Stimulated activated naive B cell treated with anti-CD40 and anti-IgM and Interleukin-4, amounts not matched to agents 10 μg/mL and 1 μg/mL and 100 μg/mL, for 72 hours (primary cell): ENCODE results near the gene PAGE3.

Experiments
- ATAC-seq, 2 donors: fragments of 150-1000 bp; cut with Tn5 transposase; replicated peaks; 2 replicates each; pipeline ENCODE4 v1.10.0; 2021; ENCODE audit warnings: moderate library complexity in 1 of 2
- DNase-seq: peaks from one replicate; pipeline ENCODE4 v3.0.0; 2021
- H3K27ac Mint-ChIP-seq: one replicate; pipeline ENCODE4 v1.8.0; 2022; ENCODE audit warnings: mild to moderate bottlenecking, mixed read lengths
- H3K27me3 Mint-ChIP-seq, 2 donors: one replicate each; pipeline ENCODE4 v1.8.0; 2022; ENCODE audit warnings: mixed read lengths in 2 of 2
- H3K36me3 Mint-ChIP-seq, 2 donors: one replicate each; pipeline ENCODE4 v1.8.0; 2022; ENCODE audit warnings: mixed read lengths in 2 of 2, mild to moderate bottlenecking in 1 of 2
- H3K4me1 Mint-ChIP-seq, 2 donors: one replicate each; pipeline ENCODE4 v1.8.0; 2022; ENCODE audit warnings: mixed read lengths in 2 of 2, mild to moderate bottlenecking in 1 of 2
- H3K4me3 Mint-ChIP-seq, 2 donors: one replicate each; pipeline ENCODE4 v1.8.0; 2022; ENCODE audit warnings: mild to moderate bottlenecking in 2 of 2, mixed read lengths in 2 of 2, moderate library complexity in 1 of 2
- H3K9me3 Mint-ChIP-seq, 2 donors: one replicate each; pipeline ENCODE4 v1.8.0; 2022; ENCODE audit warnings: mixed read lengths in 2 of 2, mild to moderate bottlenecking in 1 of 2

PAGE3 gene

GRCh38 chrX:55264816-55265215 is at the start of gene PAGE3:
TSS of gene PAGE3 (minus strand) at chrX:55264916. CDS start at chrX:55263903, 1,013 bp downstream.
- no peaks in the 10 kb centered on the region for H3K9me3 Mint-ChIP-seq
- no peaks in the 10 kb centered on the region for H3K36me3 Mint-ChIP-seq
- DNase-seq (no peak), ATAC-seq (no peak)
- no peak within 1 kb of the TSS for H3K27ac Mint-ChIP-seq
- peaks cover 0 to 5% of the 10 kb centered on the region in 2 donors for H3K27me3 Mint-ChIP-seq
- H3K4me3 Mint-ChIP-seq: no peak within 1 kb of the TSS
- H3K4me1 Mint-ChIP-seq: no peaks in the 10 kb centered on the region

- H3K4me1 Mint-ChIP-seq: no peaks in the 10 kb centered on the region
- H3K36me3 Mint-ChIP-seq: no peaks in the 10 kb centered on the region
- H3K27me3 Mint-ChIP-seq: peaks cover 0 to 9% of the 10 kb centered on the region in 2 donors
- ATAC-seq: no peak
- DNase-seq: no peak
- no peak overlapping the region for H3K4me3 Mint-ChIP-seq
- H3K27ac Mint-ChIP-seq: no peak overlapping the region
- H3K9me3 Mint-ChIP-seq: no peaks in the 10 kb centered on the region
Measured at GRCh38 chrX:55312655-55313054, 47.9 kb upstream of the PAGE3 start.

- no peak overlapping the region for H3K27ac Mint-ChIP-seq
- peaks cover 0 to 5% of the 10 kb centered on the region in 2 donors for H3K9me3 Mint-ChIP-seq
- no peak for ATAC-seq
- no peak for DNase-seq
- H3K27me3 Mint-ChIP-seq: no peaks in the 10 kb centered on the region
- H3K4me3 Mint-ChIP-seq: no peak overlapping the region
- H3K4me1 Mint-ChIP-seq: no peaks in the 10 kb centered on the region
- H3K36me3 Mint-ChIP-seq: no peaks in the 10 kb centered on the region
Measured at GRCh38 chrX:55290963-55291362, 26.2 kb upstream of the PAGE3 start.

DNA sequence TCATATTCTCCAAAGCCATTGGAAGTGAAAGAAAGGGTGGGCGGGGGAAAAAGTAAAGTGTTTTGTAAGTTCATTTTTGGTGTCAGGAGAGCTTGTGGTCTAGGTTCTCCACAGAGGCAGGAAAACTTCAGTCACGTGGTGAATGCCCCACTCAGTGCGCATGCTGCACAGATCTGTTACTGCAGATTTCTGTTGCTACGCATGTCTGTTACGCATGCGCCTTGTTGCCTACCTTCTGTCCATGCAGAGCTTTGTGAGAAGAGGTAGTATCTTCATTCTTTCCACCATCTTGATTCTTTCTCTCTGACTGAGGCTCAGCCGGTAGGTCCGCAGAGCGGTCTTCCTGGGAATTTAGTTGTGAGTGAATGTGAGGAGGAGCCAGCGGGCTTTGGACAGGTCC is 15.1 kb upstream of the PAGE3 start:
- Mint-ChIP-seq H3K27me3 (no peaks in the 10 kb centered on the region), H3K4me3 (no peak overlapping the region), H3K36me3 (no peaks in the 10 kb centered on the region), H3K27ac (no peak overlapping the region), H3K9me3 (peaks cover 0 to 5% of the 10 kb centered on the region in 2 donors), H3K4me1 (no peaks in the 10 kb centered on the region)
- DNase-seq: no peak
- no peak for ATAC-seq

- H3K27me3 Mint-ChIP-seq: peaks cover 0 to 5% of the 10 kb centered on the region in 2 donors
- H3K27ac Mint-ChIP-seq: no peak overlapping the region
- ATAC-seq: no peak
- H3K4me3 Mint-ChIP-seq: no peak overlapping the region
- no peaks in the 10 kb centered on the region for H3K36me3 Mint-ChIP-seq
- no peaks in the 10 kb centered on the region for H3K9me3 Mint-ChIP-seq
- no peaks in the 10 kb centered on the region for H3K4me1 Mint-ChIP-seq
- DNase-seq: no peak
Measured at GRCh38 chrX:55260806-55261205, 3.9 kb downstream of the PAGE3 start.

DNA sequence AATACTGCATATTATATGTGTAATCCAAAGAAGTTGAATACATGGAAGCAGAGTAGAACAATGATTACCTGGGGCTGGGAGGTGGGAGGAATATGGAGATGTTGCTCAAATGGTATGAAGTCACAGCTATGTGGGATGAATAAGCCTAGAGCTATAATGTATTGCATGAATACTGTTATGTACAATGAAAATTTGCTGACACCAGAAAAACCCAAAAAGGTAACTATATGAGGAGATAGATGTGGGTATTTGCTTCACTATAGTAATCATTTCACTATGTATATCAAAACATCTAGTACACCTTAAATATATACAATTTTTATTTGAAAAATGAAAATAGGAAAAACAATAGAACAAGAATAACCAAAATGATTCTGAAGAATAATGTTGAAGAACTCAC is 11.2 kb downstream of the PAGE3 start:
- Mint-ChIP-seq H3K27ac (no peak overlapping the region), H3K4me1 (no peaks in the 10 kb centered on the region), H3K4me3 (no peak overlapping the region), H3K9me3 (peaks cover 2% of the 10 kb centered on the region in 2 donors), H3K27me3 (peaks cover 0 to 9% of the 10 kb centered on the region in 2 donors), H3K36me3 (no peaks in the 10 kb centered on the region)
- DNase-seq: no peak
- ATAC-seq: no peak

GRCh38 chrX:55240788-55241340 is 23.9 kb downstream of the PAGE3 start:
- DNase-seq (no peak), ATAC-seq (no peak)
- peaks cover 0 to 3% of the 10 kb centered on the region in 2 donors for H3K9me3 Mint-ChIP-seq
- no peak overlapping the region for H3K4me3 Mint-ChIP-seq
- no peaks in the 10 kb centered on the region for H3K36me3 Mint-ChIP-seq
- peaks cover 6 to 18% of the 10 kb centered on the region in 2 donors for H3K27me3 Mint-ChIP-seq
- H3K27ac Mint-ChIP-seq: no peak overlapping the region
- H3K4me1 Mint-ChIP-seq: no peaks in the 10 kb centered on the region

- no peak within 1 kb of the TSS for H3K27ac Mint-ChIP-seq
- no peak within 1 kb of the TSS for H3K4me3 Mint-ChIP-seq
- H3K9me3 Mint-ChIP-seq: peaks cover 0 to 3% of the 10 kb centered on the region in 2 donors
- no peaks in the 10 kb centered on the region for H3K36me3 Mint-ChIP-seq
- no peaks in the 10 kb centered on the region for H3K4me1 Mint-ChIP-seq
- DNase-seq (no peak), ATAC-seq (no peak)
- peaks cover 0 to 12% of the 10 kb centered on the region in 2 donors for H3K27me3 Mint-ChIP-seq
Measured at GRCh38 chrX:55220119-55220794, 44.5 kb downstream of the PAGE3 start, which contains the start of gene PAGE5. TSS of gene PAGE5 (plus strand) at chrX:55220346. CDS start at chrX:55221383, 1,037 bp downstream.

GRCh38 chrX:55213381-55213780 is 51.3 kb downstream of the PAGE3 start:
- H3K27me3 Mint-ChIP-seq: peaks cover 0 to 4% of the 10 kb centered on the region in 2 donors
- no peak overlapping the region for H3K27ac Mint-ChIP-seq
- peaks cover 0 to 3% of the 10 kb centered on the region in 2 donors for H3K9me3 Mint-ChIP-seq
- no peak for DNase-seq
- no peak for ATAC-seq
- H3K4me1 Mint-ChIP-seq: no peaks in the 10 kb centered on the region
- H3K36me3 Mint-ChIP-seq: no peaks in the 10 kb centered on the region
- H3K4me3 Mint-ChIP-seq: no peak overlapping the region

DNA sequence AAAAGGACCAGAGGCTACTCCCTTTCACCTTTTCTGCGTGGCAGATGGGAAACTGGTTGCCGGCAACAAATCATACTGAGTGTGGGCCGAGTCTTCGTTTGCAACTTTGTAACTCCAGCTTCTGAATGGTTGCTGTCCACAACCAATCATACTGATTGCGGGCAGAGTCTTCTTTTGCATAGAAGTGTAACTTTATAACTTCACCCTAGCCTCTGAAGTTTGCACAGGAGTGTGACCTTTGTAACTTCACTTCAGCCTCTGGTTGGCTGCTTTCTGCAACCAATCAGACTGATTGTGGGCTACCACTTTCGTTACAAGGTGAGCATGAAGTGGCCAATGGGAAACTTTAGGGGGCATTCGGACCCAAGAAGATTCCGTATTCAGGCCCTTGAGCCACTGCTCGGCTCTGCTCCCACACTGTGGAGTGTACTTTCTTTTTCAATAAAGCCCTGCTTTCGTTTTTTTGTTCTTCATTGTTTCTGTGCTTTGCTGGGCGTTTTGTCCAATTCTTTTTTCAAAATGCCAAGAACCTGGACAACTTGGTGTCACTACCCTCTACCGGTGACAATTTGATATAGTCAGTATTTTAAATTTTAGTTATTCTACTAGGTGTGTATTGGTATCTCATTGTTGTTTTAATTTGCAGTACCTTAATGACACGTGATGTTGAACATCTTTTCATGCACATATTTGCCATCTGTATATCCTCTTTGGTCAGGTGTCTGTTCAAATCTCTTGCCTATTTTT is 53.6 kb downstream of the PAGE3 start:
- Mint-ChIP-seq H3K4me3 (no peak overlapping the region), H3K27me3 (peaks cover 0 to 4% of the 10 kb centered on the region in 2 donors), H3K36me3 (peaks cover 0 to 3% of the 10 kb centered on the region in 2 donors), H3K4me1 (no peaks in the 10 kb centered on the region), H3K9me3 (peaks cover 0 to 6% of the 10 kb centered on the region in 2 donors), H3K27ac (no peak overlapping the region)
- ATAC-seq (no peak), DNase-seq (no peak)
